Testis (tissue), 2 donors: ENCODE measurements around the gene TPM4.

ENCODE experiments used
- CTCF ChIP-seq, 3 experiments: fragments of 450-650 bp in 2 of 3; fragments of 200-600 bp in 1 of 3; sonication (generic) in 1 of 3; IDR thresholded peaks; one replicate each; pipeline ENCODE4 v1.5.1; 2016 to 2019; ENCODE audit warnings: antibody characterized with exemption in 3 of 3, mild to moderate bottlenecking in 2 of 3, moderate library complexity in 1 of 3
- POLR2A ChIP-seq: fragments of 450-650 bp; IDR thresholded peaks from one replicate; pipeline ENCODE4 v1.6.1; 2017; ENCODE audit warnings: antibody characterized with exemption, mild to moderate bottlenecking, moderate library complexity

DNA sequence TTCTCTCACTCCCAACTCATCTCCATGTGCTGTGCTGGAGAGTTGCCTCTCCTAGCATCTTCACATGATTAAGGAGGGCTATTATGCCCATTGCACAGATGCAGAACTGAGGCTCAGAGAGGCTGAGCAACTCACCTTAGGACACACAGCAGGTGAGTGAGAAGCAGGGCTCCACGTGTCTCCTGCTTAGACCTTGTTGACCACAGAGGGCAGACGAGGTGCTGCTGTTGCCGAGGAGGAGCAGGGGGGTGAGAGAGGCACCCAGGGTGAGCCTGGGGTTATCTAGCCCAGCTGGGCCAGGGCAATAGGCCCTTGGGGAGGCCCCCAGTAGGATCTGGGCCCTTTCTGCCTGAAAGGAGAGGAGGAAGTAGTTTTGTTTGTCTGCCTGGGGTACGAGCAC is 64.7 kb downstream of the TPM4 start:
- TF ChIP-seq CTCF (IDR thresholded peaks at IDR 0.05) (no peak), POLR2A (no peak)
